Cardiac fibroblast (primary cell): Measurements from ENCODE around the gene MNT.

Source experiments
- DNase-seq, 2 donors: peaks; one replicate each; pipeline versions ENCODE4 v3.0.0 to v3.0.0-alpha.2; 2010; ENCODE audit warnings: low read depth in 2 of 2
- H3K4me3 ChIP-seq, 2 donors: replicated peaks in 1 of 2; 1 replicate in 1 of 2; 2 replicates in 1 of 2; pipeline ENCODE4 v1.5.1; 2011; ENCODE audit warnings: low read depth in 2 of 2, low read length in 2 of 2, mild to moderate bottlenecking in 2 of 2, moderate library complexity in 1 of 2
- CTCF ChIP-seq: IDR thresholded peaks from one replicate; pipeline ENCODE4 v1.5.1; 2011; ENCODE audit warnings: low read depth, mild to moderate bottlenecking, low read length, inconsistent platforms

Gene MNT

GRCh38 chr17:2357931-2358434 lies 42.9 kb downstream of the MNT start:
- no peak for DNase-seq
- TF ChIP-seq CTCF, result no peak
- no peak overlapping the region for H3K4me3 ChIP-seq

- no peak for DNase-seq
- H3K4me3 ChIP-seq, result no peak overlapping the region
- TF ChIP-seq CTCF, result no peak
These were observed 43.6 kb downstream of the MNT start for GRCh38 chr17:2357237-2357636.

GRCh38 chr17:2354311-2354710 lies 46.5 kb downstream of the MNT start:
- no peak overlapping the region for H3K4me3 ChIP-seq
- TF ChIP-seq CTCF, result no peak
- DNase-seq, result no peak

- no peak for DNase-seq
These were observed 49.6 kb downstream of the MNT start for GRCh38 chr17:2351269-2351668.

GRCh38 chr17:2347805-2348685 lies 52.8 kb downstream of the MNT start:
- no peak for TF ChIP-seq CTCF
- peak; percentile 47 to 75 for DNase-seq
- H3K4me3 ChIP-seq, result no peak overlapping the region

More at GRCh38 chr17:2351269-2351668, 49.6 kb downstream of the MNT start:
- no peak overlapping the region for H3K4me3 ChIP-seq
- TF ChIP-seq CTCF, result no peak

- no peak overlapping the region for H3K4me3 ChIP-seq
- no peak for DNase-seq
- no peak for TF ChIP-seq CTCF
These were observed 54.4 kb downstream of the MNT start for GRCh38 chr17:2346475-2346874.
